K562 (cell line): Measurements from ENCODE around the gene B9D2. TPM values are rescaled to one million over a fixed set of nuclear protein-coding genes. Genes with fewer than 3 reads are reported as not detected.

Experiments
- BCOR ChIP-seq: fragments of 450-650 bp; IDR thresholded peaks from 2 replicates; pipeline ENCODE4 v1.6.1; 2016
- BHLHE40 ChIP-seq: IDR thresholded peaks from 2 replicates; pipeline ENCODE4 v1.6.1; 2011; ENCODE audit warnings: low read length, improper control_type of control experiment
- BRCA1 ChIP-seq, 2 experiments: fragments of 450-650 bp in 1 of 2; sonication (generic) in 1 of 2; formaldehyde crosslinking in 1 of 2; IDR thresholded peaks; 2 replicates each; pipeline versions ENCODE4 v1.5.0 to v1.6.1; 2017 to 2020; ENCODE audit warnings: mild to moderate bottlenecking in 1 of 2, missing genetic modification reagents in 1 of 2
- CBX1 ChIP-seq: sonication (generic); IDR thresholded peaks from 2 replicates; pipeline ENCODE4 v1.6.1; 2016; ENCODE audit warnings: antibody characterized with exemption, low read depth, mild to moderate bottlenecking
- CBX5 ChIP-seq: IDR thresholded peaks from 2 replicates; pipeline ENCODE4 v1.6.1; 2014; ENCODE audit warnings: low read depth, borderline replicate concordance
- CTCF ChIP-seq, 3 experiments: IDR thresholded peaks in 2 of 3; conservative IDR thresholded peaks in 1 of 3; 2 replicates each; pipeline ENCODE4 v1.5.1; 2011 to 2012; ENCODE audit warnings: low read length in 3 of 3, mild to moderate bottlenecking in 3 of 3, control low read depth in 2 of 3, improper control_type of control experiment in 1 of 3, inconsistent platforms in 1 of 3, low read depth in 1 of 3, mixed read lengths in 1 of 3, moderate library complexity in 1 of 3; ENCODE audit not compliant: insufficient read depth in 2 of 3
- E2F1 ChIP-seq: sonication (generic); formaldehyde crosslinking; IDR thresholded peaks from 2 replicates; pipeline ENCODE4 v1.8.1; 2023; ENCODE audit warnings: mild to moderate bottlenecking, missing genetic modification reagents, moderate library complexity
- E2F5 ChIP-seq: sonication (generic); formaldehyde crosslinking; IDR thresholded peaks from 2 replicates; pipeline ENCODE4 v1.8.0; 2022; ENCODE audit warnings: mild to moderate bottlenecking, missing genetic modification reagents
- E2F8 ChIP-seq: fragments of 450-650 bp; IDR thresholded peaks from 2 replicates; pipeline ENCODE4 v1.7.1; 2018; ENCODE audit warnings: mild to moderate bottlenecking, low read depth; ENCODE audit not compliant: partially characterized antibody
- ESRRA ChIP-seq: fragments of 450-650 bp; IDR thresholded peaks from 2 replicates; pipeline ENCODE4 v1.6.1; 2014; ENCODE audit warnings: low read depth, mild to moderate bottlenecking, moderate library complexity, borderline replicate concordance
- FOXP1 ChIP-seq: sonication (generic); formaldehyde crosslinking; IDR thresholded peaks from 2 replicates; pipeline ENCODE4 v1.8.0; 2022; ENCODE audit warnings: mild to moderate bottlenecking, missing genetic modification reagents
- HLTF ChIP-seq: fragments of 450-650 bp; IDR thresholded peaks from 2 replicates; pipeline ENCODE4 v1.6.1; 2016
- MAFK ChIP-seq: IDR thresholded peaks from 2 replicates; pipeline ENCODE4 v1.6.1; 2011; ENCODE audit warnings: low read length, improper control_type of control experiment
- NFE2 ChIP-seq: IDR thresholded peaks from 2 replicates; pipeline ENCODE4 v1.6.1; 2014; ENCODE audit warnings: antibody characterized with exemption, low read depth
- NUFIP1 ChIP-seq: fragments of 450-650 bp; IDR thresholded peaks from 2 replicates; pipeline ENCODE4 v1.6.1; 2018; ENCODE audit not compliant: partially characterized antibody
- POLR2AphosphoS5 ChIP-seq: IDR thresholded peaks from 2 replicates; pipeline ENCODE4 v1.6.1; 2011; ENCODE audit warnings: mild to moderate bottlenecking, low read depth, low read length, moderate library complexity; ENCODE audit not compliant: control insufficient read depth, insufficient read depth
- PRMT5 ChIP-seq: sonication (generic); formaldehyde crosslinking; IDR thresholded peaks from 2 replicates; pipeline ENCODE4 v1.5.0; 2020; ENCODE audit warnings: missing genetic modification reagents
- STAT5B ChIP-seq: fragments of 250-450 bp; sonication (Bioruptor Pico); IDR thresholded peaks from 2 replicates; pipeline ENCODE4 v1.8.0; 2021; ENCODE audit warnings: mild to moderate bottlenecking, inconsistent platforms
- THAP12 ChIP-seq: fragments of 250-450 bp; sonication (Bioruptor Pico); IDR thresholded peaks from 2 replicates; pipeline ENCODE4 v1.9.0; 2021; ENCODE audit warnings: mild to moderate bottlenecking, inconsistent platforms
- ZNF253 ChIP-seq: fragments of 250-450 bp; sonication (Bioruptor Pico); conservative IDR thresholded peaks from 2 replicates; pipeline ENCODE4 v1.6.1; 2021; ENCODE audit warnings: mild to moderate bottlenecking
- polyA plus RNA-seq, 8 experiments: library from polyadenylated mRNA; depleted of rRNA in 4 of 8; stranded (reverse) in 5 of 8; unstranded in 3 of 8; fragments of >200 nt; fragmentation: Nextera tagmentation in 2 of 8; fragmentation: Illumina TruSeq in 1 of 8; extraction: Ambion mirVana in 2 of 8; extraction: Trizol in 1 of 8; gene quantifications; 2 replicates each; pipeline versions ENCODE4 v1.2.1 to v1.2.3, GENCODE V29; 2011 to 2014; ENCODE audit warnings: inconsistent platforms in 1 of 8, missing spikeins in 1 of 8
- total RNA-seq, 7 experiments: library from RNA; depleted of rRNA in 6 of 7; stranded (reverse); fragments of >200 nt in 6 of 7; fragmentation: Illumina TruSeq in 2 of 7; extraction: Trizol in 2 of 7; gene quantifications; 2 replicates each; pipeline versions ENCODE4 v1.2.1 to v1.2.3, GENCODE V29; 2011 to 2021; ENCODE audit warnings: low replicate concordance in 1 of 7

The B9D2 gene
- total and polyA plus RNA-seq, 9 of the 15 experiments (the other 6 are each of a cell fraction or from before 2014, with no cell fraction given), result 0.83 to 6.9 (median 2.8) TPM

GRCh38 chr19:41321600-41322270 is 42.2 kb downstream of the B9D2 start (continued):
- TF ChIP-seq E2F8 (no peak), POLR2AphosphoS5 (no peak), CBX1 (no peak), STAT5B (CRISPR knock-in tag) (no peak), ZNF253 (CRISPR knock-in tag) (no peak), PRMT5 (CRISPR knock-in tag) (no peak), FOXP1 (CRISPR knock-in tag) (no peak), BHLHE40 (no peak), HLTF (no peak), BRCA1 (IDR thresholded peaks at IDR 0.05) (no peak), BRCA1 (CRISPR knock-in tag; IDR thresholded peaks at IDR 0.05) (no peak), NFE2 (no peak), E2F1 (no peak), MAFK (no peak), ESRRA (peak; percentile 52; the same call in 1 of the 2 replicates), E2F5 (CRISPR knock-in tag) (no peak), CTCF (IDR thresholded peaks at IDR 0.05 in 2 of 3, conservative IDR thresholded peaks at IDR 0.05 in 1 of 3; ENCODE audit: insufficient read depth in 2 of 3, low read depth in 1 of 3, low read length in 3 of 3) (peak; percentile 78 to 88 (median 79)), NUFIP1 (no peak), BCOR (no peak), CBX5 (no peak), THAP12 (no peak)
